Left lung (tissue), 10 donors: Measurements from ENCODE around the gene CLTCL1. TPM values are rescaled to one million over a fixed set of nuclear protein-coding genes. Genes with fewer than 3 reads are reported as not detected.

Experiments
- ATAC-seq: fragments of 200-7000 bp; cut with Tn5 transposase; one replicate; pipeline ENCODE4 v1.9.1; 2020; ENCODE audit warnings: moderate library complexity
- DNase-seq, 4 donors: peaks; one replicate each; pipeline ENCODE4 v3.0.0-alpha.2; 2013 to 2020
- H3K27ac ChIP-seq, 2 donors: fragments of 200-600 bp; sonication (generic) in 1 of 2; one replicate each; pipeline versions ENCODE4 v1.5.0 to v1.8.0; 2020 to 2021
- H3K27me3 ChIP-seq, 2 donors: fragments of 200-600 bp; sonication (generic) in 1 of 2; one replicate each; pipeline versions ENCODE4 v1.5.0 to v1.8.0; 2020 to 2021
- H3K36me3 ChIP-seq, 2 donors: fragments of 200-600 bp; sonication (generic) in 1 of 2; one replicate each; pipeline versions ENCODE4 v1.5.0 to v1.8.0; 2020 to 2021
- H3K4me1 ChIP-seq, 2 donors: fragments of 200-600 bp; one replicate each; pipeline ENCODE4 v1.8.0; 2021
- H3K4me3 ChIP-seq, 2 donors: fragments of 200-600 bp; sonication (generic) in 1 of 2; one replicate each; pipeline versions ENCODE4 v1.5.0 to v1.8.0; 2020 to 2021; ENCODE audit warnings: mild to moderate bottlenecking in 1 of 2
- H3K9me3 ChIP-seq, 2 donors: fragments of 200-600 bp; sonication (generic) in 1 of 2; one replicate each; pipeline versions ENCODE4 v1.5.0 to v1.8.0; 2020 to 2021
- CTCF ChIP-seq, 2 donors: fragments of 200-600 bp; sonication (generic) in 1 of 2; IDR thresholded peaks; one replicate each; pipeline versions ENCODE4 v1.5.0 to v1.8.0; 2021; ENCODE audit warnings: antibody characterized with exemption in 2 of 2
- intact Hi-C, 2 donors: fragments of 100-400 bp; cut with DNase I; formaldehyde crosslinking; loops; one replicate each; pipeline versions ENCODE4 v1.11.2 to v1.14.2; 2022
- polyA plus RNA-seq, 6 donors: library from polyadenylated mRNA; unstranded; fragments of 120-200 nt; gene quantifications; one replicate each; pipeline ENCODE4 v1.2.1, GENCODE V29; 2013; ENCODE audit not compliant: insufficient read length in 6 of 6
- total RNA-seq, 2 donors: library from RNA; stranded (reverse); fragmentation: NEBNext Ultra II Directional; extraction: Animal tissue kit (Norgen Biotek cat#: 25700); gene quantifications; one replicate each; pipeline ENCODE4 v1.2.1, GENCODE V29; 2021
- donor health status: DM: no; HTN: yes; CAD: no.
- donor health status: DM: no; HTN: no; CAD: no.

The CLTCL1 gene
- total and polyA plus RNA-seq, 8 donors, result 5.7 to 11.3 (median 9.0) TPM

- H3K9me3 ChIP-seq, result no peaks in the 10 kb centered on the region
- H3K27ac ChIP-seq, result no peak overlapping the region
- no peaks in the 10 kb centered on the region for H3K4me1 ChIP-seq
- no peak overlapping the region for H3K4me3 ChIP-seq
- DNase-seq (no peak), ATAC-seq (no peak)
- H3K36me3 ChIP-seq, result peaks cover 0 to 94% of the 10 kb centered on the region in 2 donors
- intact Hi-C loops, result no loop called here
- H3K27me3 ChIP-seq, result no peaks in the 10 kb centered on the region
- no peak for TF ChIP-seq CTCF (IDR thresholded peaks at IDR 0.05)
These were observed 94.5 kb downstream of the CLTCL1 start for GRCh38 chr22:19196841-19197612.

GRCh38 chr22:19195796-19196731 is 95.5 kb downstream of the CLTCL1 start:
- Histone ChIP-seq H3K4me1 (no peaks in the 10 kb centered on the region), H3K27me3 (no peaks in the 10 kb centered on the region), H3K9me3 (no peaks in the 10 kb centered on the region), H3K36me3 (peaks cover 0 to 96% of the 10 kb centered on the region in 2 donors), H3K4me3 (no peak overlapping the region), H3K27ac (no peak overlapping the region)
- ATAC-seq (no peak), DNase-seq (no peak)
- intact Hi-C loops, result no loop called here
- no peak for TF ChIP-seq CTCF (IDR thresholded peaks at IDR 0.05)

- H3K4me3 ChIP-seq, result no peak overlapping the region
- peaks cover 0 to 88% of the 10 kb centered on the region in 2 donors for H3K36me3 ChIP-seq
- intact Hi-C loops, result no loop called here
- no peaks in the 10 kb centered on the region for H3K27me3 ChIP-seq
- TF ChIP-seq CTCF (IDR thresholded peaks at IDR 0.05), result no peak
- H3K4me1 ChIP-seq, result no peaks in the 10 kb centered on the region
- no peak for DNase-seq
- ATAC-seq, result no peak
- no peak overlapping the region for H3K27ac ChIP-seq
- no peaks in the 10 kb centered on the region for H3K9me3 ChIP-seq
These were observed 96.6 kb downstream of the CLTCL1 start for GRCh38 chr22:19194766-19195536.

- Histone ChIP-seq H3K4me1 (no peaks in the 10 kb centered on the region), H3K36me3 (peaks cover 0 to 84% of the 10 kb centered on the region in 2 donors), H3K27me3 (no peaks in the 10 kb centered on the region), H3K4me3 (no peak overlapping the region), H3K9me3 (no peaks in the 10 kb centered on the region), H3K27ac (no peak overlapping the region)
- intact Hi-C loops, result no loop called here
- DNase-seq, result no peak
- no peak for ATAC-seq
- TF ChIP-seq CTCF (IDR thresholded peaks at IDR 0.05), result no peak
These were observed 97.6 kb downstream of the CLTCL1 start for GRCh38 chr22:19193879-19194278.
